Activated CD4-positive, alpha-beta T cell treated with anti-CD3 and anti-CD28 coated beads, Interleukin-2, Interleukin-6, amounts not matched to agents 100 ng/mL and 50 ng/mL, durations not matched to agents 16 hours and 8 hours (primary cell): Measurements from ENCODE around the gene FLT3.
"Not testable (repeated sequence)": the region's sequence is repeated elsewhere in the genome, so short reads cannot be mapped to it uniquely, and the experiment has no call there.

Experiments
- DNase-seq: peaks from one replicate; pipeline ENCODE4 v3.0.0-alpha.2; 2020

FLT3 gene

GRCh38 chr13:28043224-28043623 is 57.2 kb downstream of the FLT3 start:
- no peak for DNase-seq

GRCh38 chr13:28041501-28041900 is 58.9 kb downstream of the FLT3 start:
- DNase-seq, result no peak

DNA sequence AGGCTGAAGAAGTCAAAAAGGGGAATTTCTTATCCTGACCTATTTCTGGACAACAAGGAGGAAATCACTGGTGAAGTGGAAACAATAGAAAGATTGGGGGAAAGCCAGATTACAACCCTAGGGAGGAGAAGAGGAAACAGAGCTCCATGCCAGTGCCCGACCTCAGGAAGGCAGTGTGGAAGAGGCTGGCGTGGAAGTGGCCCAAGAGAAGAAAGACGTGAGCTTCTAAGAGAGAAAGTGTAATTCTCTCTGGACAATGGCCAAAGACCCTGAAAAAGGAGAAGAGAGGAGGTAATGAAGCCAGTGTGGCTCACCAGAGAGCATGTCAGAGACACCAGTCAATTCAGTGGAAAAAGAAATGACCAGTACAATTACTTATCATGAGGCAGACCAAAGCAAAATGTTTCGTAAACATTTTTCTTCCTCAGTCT is 59.3 kb downstream of the FLT3 start:
- DNase-seq, result no peak

- peak; percentile 11 for DNase-seq
Observed at GRCh38 chr13:28037399-28037798, 63.0 kb downstream of the FLT3 start.

DNA sequence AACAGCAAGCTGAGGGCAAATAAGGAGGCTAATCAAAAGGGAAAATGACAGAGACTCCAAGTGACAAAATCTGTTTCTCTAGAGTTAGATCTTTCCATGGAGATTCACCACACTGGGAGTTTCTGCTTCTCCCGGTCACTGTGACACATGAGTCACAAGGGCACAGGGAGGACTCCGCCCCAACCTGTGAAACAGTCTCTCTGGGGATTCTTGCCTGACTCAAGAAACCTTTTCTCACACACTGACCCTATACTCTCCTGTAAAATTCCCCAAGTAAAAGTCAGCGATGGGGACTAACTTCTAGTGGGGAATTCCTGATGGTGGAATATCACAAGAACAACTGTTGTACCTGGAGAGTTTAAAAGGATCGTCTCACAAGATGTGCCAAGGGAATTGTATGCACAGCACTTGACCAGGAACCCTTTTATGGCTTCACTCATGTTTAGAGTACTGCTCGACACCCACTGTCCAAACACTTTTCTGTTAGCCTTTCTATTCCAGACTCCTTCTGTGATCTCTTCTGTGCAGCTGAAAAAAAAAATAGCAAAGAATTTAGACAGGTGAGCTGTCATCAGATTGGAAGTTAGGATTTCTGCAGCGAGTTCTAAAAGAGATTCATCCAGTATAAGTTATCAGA is 65.1 kb downstream of the FLT3 start:
- DNase-seq, result no peak

- no peak for DNase-seq
Observed at GRCh38 chr13:28033894-28034655, 66.3 kb downstream of the FLT3 start.

GRCh38 chr13:28032438-28032837 is 67.9 kb downstream of the FLT3 start:
- not testable (repeated sequence) for DNase-seq

GRCh38 chr13:28031896-28032288 is 68.5 kb downstream of the FLT3 start:
- DNase-seq, result no peak

DNA sequence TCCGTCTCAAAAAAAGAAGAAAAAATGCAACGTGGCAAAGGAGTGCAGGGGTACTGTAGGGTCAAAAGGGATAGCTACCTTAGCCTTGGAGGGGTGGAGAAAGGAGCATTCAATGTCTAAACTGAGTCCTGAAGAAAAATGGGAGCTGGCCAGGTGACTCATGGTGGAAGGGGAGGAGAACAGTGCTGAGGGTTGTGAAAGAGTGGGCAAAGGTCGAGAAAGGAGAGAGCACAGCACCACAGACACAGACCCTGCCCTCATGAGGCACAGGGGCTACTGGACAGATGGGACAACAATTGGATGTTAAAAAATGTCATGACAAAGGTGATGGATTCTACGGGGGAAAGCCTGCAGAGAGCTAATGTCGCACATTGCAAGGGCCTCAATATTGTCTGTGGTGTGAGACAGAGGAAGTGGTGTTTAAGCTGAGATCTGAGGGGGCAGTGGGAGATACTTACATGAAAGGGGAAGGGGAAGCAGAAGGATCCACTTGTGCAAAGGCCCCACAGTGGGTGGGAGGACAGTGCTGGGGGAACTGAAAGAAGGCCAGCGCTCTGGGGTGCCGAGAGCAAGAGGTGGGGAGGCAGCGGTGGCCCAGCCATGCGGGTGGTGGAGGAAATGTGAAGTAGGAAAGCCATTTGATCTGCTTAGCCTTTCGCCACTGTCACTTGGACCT is 69.0 kb downstream of the FLT3 start:
- DNase-seq, result no peak

- no peak for DNase-seq
Observed at GRCh38 chr13:28027607-28028364, 72.6 kb downstream of the FLT3 start.

GRCh38 chr13:28027071-28027470 is 73.3 kb downstream of the FLT3 start:
- no peak for DNase-seq

DNA sequence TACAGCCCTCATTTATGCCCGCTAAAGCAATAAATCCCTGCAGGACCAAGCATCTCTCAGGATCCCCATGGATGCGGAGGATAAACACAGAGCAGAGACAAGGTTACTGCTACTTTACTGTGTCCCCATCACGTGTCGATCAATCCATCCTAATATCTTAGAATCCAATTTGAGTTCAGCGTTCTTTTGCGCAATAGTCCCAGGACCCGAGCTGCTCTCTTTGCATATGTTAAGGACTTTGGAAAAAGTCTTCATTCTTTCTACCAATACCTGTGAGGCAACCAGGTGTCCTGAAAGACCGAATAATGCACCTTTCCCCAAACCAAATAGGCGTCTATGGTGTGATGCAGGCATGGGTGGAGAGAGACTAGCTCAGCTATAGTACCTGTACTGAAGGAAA is 73.9 kb downstream of the FLT3 start:
- DNase-seq, result no peak

DNA sequence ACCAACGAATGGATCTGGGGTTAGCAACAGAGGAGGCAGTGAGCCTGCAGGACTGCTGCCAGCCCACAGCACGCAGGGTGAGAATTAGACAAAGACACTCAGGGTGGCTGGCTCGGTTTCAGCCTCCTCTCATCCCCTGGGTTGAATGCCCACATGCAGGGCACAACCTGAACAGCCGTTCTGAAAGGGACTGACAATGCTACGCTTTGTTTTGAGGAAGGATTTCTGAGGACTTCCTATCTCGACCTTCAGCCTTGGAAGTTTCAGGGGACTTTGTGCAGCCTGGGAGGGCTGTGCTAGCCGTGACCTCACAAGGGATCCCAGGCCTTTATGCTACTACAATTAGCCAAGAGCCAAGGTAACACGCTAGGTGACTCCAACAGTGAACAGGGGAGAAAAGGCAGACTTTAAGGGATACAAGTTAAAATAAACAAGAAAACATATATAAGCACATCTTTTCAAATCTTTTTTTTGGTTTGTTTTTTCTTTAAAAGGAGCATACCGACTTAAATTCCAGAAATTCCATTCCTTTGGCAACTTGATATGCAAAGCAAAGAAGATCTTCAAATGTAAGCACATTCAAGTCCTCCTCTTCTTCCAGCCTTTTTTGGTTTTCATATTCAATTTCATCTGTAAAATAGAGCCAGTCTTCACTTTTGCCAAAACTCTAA is 77.4 kb downstream of the FLT3 start:
- DNase-seq, result no peak

DNA sequence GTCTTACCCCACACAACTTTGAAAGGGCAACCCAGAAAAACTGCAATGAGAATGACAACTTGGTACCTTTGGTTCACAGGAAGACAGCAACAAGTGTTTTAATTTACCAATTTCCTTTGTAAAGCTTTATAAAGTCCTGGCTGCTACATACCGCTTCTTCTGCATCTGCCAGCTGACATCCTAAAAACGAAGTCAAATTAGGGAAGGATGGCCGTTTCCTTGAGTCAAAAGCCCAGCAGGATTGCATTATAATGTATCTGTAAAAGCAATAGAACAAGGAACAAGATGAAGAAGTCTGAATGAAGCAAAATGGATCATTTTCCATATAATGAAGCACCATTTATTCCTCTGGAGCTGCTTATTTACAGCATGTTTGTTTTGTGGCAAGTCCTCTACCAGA is 86.1 kb downstream of the FLT3 start:
- DNase-seq, result no peak

DNA sequence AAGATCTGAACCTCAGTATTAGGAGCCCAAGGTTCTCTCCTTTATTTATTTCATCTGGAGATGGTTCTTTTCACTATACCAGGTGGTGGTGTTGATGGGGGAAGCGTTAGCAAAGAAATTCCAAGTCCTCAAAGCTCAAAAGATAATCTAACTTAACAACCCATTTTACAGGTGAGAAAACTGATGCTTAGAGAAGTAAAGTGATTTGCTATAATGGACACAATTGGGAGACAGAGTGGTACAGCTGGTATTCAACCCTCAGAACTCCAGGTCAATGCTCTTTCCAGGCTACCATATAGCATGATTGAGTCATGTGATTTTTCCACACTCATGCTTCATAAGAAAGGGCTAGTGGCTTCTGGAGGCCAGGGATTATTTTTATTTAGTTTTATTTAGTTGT is 86.9 kb downstream of the FLT3 start:
- no peak for DNase-seq

- no peak for DNase-seq
Observed at GRCh38 chr13:28012896-28013295, 87.5 kb downstream of the FLT3 start.

- DNase-seq, result no peak
Observed at GRCh38 chr13:28012383-28012782, 88.0 kb downstream of the FLT3 start.

GRCh38 chr13:28010046-28010445 is 90.3 kb downstream of the FLT3 start:
- no peak for DNase-seq

- DNase-seq, result not testable (repeated sequence)
Observed at GRCh38 chr13:28005016-28005415, 95.4 kb downstream of the FLT3 start.

DNA sequence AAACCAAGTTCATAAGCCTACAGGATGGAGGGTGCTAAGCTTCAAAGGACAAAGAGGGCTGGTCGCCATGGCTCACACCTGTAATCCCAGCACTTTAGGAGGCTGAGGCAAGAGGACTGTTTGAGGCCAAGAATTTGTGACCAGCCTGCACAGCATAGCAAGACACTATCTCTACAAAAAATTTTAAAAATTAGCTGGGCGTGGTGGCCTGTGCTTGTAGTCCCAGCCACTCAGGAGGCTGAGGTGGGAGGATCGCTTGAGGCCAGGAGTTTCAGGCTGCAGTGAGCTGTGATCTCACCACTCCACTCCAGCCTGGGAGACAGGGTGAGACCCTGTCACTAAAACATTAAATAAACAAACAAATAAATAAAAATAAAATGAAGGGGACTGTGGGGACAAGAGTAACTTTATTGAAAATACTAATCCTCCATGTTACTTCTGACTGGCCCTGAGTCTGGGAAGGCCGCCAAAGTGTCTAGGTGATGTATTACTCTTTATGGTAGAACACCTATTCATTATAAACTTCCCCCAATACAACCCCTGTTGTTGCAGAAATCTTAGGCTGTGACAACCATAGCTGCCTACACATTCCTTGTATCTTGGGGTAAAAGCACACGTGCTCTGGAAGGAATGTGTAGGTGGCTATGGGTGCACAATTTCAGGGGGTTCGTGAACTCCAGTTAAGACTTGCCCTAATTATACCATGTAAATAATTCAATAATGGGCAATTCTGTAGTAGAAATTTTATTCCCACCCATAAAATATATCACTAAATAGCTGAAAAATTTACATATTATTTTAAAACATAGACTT is 97.3 kb downstream of the FLT3 start:
- no peak for DNase-seq

GRCh38 chr13:28001837-28002473 is 98.4 kb downstream of the FLT3 start:
- no peak for DNase-seq
